ENCODE measurements around the gene CFAP74. TPM values are rescaled to one million over a fixed set of nuclear protein-coding genes. Genes with fewer than 3 reads are reported as not detected.
A peak's percentile ranks its signal among the peaks of the same experiment; 100 is the strongest.
"Not testable (repeated sequence)": the region's sequence is repeated elsewhere in the genome, so short reads cannot be mapped to it uniquely, and the experiment has no call there.

CFAP74 gene
- total RNA-seq, 1 experiment from 2014 or later = not detected

- Histone ChIP-seq H3K36me3 (peaks cover 35% of the 10 kb centered on the region), H3K4me1 (replicated peaks) (peaks cover 27% of the 10 kb centered on the region), H3K27me3 (replicated peaks) (no peaks in the 10 kb centered on the region), H3K4me3 (peak overlapping the region; percentile 98), H3K9me3 (replicated peaks) (no peaks in the 10 kb centered on the region), H3K27ac (peak overlapping the region; percentile 90)
- DNase-seq (ENCODE audit: low read depth in 1 of 2, low spot score in 2 of 2) = peak in 1 of 2 experiments; percentile 53
Observed at GRCh38 chr1:1889847-1890505, 113.6 kb downstream of the CFAP74 start.

- H3K4me1 ChIP-seq (replicated peaks) = peaks cover 27% of the 10 kb centered on the region
- H3K9me3 ChIP-seq (replicated peaks) = no peaks in the 10 kb centered on the region
- peak overlapping the region; percentile 98 for H3K4me3 ChIP-seq
- H3K27ac ChIP-seq = peak overlapping the region; percentile 90
- H3K27me3 ChIP-seq (replicated peaks) = no peaks in the 10 kb centered on the region
- DNase-seq (ENCODE audit: low read depth in 1 of 2, low spot score in 2 of 2) = peak in 1 of 2 experiments; percentile 41
- peaks cover 42% of the 10 kb centered on the region for H3K36me3 ChIP-seq
Observed at GRCh38 chr1:1889090-1889750, 114.4 kb downstream of the CFAP74 start.

- DNase-seq (ENCODE audit: low read depth in 1 of 2, low spot score in 2 of 2) = not testable (repeated sequence)
Observed at GRCh38 chr1:1883890-1884289, 119.7 kb downstream of the CFAP74 start.

GRCh38 chr1:1883092-1883873, 120.3 kb downstream of the CFAP74 start:
- H3K4me1 ChIP-seq (replicated peaks) = peaks cover 12% of the 10 kb centered on the region
- no peak for DNase-seq (ENCODE audit: low read depth in 1 of 2, low spot score in 2 of 2)
- no peak overlapping the region for H3K4me3 ChIP-seq
- peaks cover 57% of the 10 kb centered on the region for H3K36me3 ChIP-seq
- no peaks in the 10 kb centered on the region for H3K27me3 ChIP-seq (replicated peaks)
- no peaks in the 10 kb centered on the region for H3K9me3 ChIP-seq (replicated peaks)
- 0 out of 2 replicates have a peak overlapping the region, but pooled peaks have one; percentile 15 for H3K27ac ChIP-seq

More at GRCh38 chr1:1883890-1884289, 119.7 kb downstream of the CFAP74 start:
- not testable (repeated sequence) for H3K9me3 ChIP-seq (replicated peaks); H3K4me3 ChIP-seq; H3K27ac ChIP-seq; H3K27me3 ChIP-seq (replicated peaks)
- H3K36me3 ChIP-seq = peaks cover 54% of the 10 kb centered on the region
- H3K4me1 ChIP-seq (replicated peaks) = peaks cover 17% of the 10 kb centered on the region

- Histone ChIP-seq H3K4me3 (no peak overlapping the region), H3K36me3 (peaks cover 55% of the 10 kb centered on the region), H3K4me1 (replicated peaks) (peaks cover 3% of the 10 kb centered on the region; the same call in 1 of the 2 replicates), H3K9me3 (replicated peaks) (no peaks in the 10 kb centered on the region), H3K27me3 (replicated peaks) (no peaks in the 10 kb centered on the region), H3K27ac (no peak overlapping the region)
- DNase-seq (ENCODE audit: low read depth in 1 of 2, low spot score in 2 of 2) = no peak
Observed at GRCh38 chr1:1881727-1882126, 121.9 kb downstream of the CFAP74 start.

GRCh38 chr1:1880617-1881312, 122.8 kb downstream of the CFAP74 start:
- DNase-seq (ENCODE audit: low read depth in 1 of 2, low spot score in 2 of 2) = no peak
- H3K9me3 ChIP-seq (replicated peaks) = no peaks in the 10 kb centered on the region
- peaks cover 7% of the 10 kb centered on the region; the same call in 1 of the 2 replicates for H3K4me1 ChIP-seq (replicated peaks)
- no peak overlapping the region for H3K27ac ChIP-seq
- no peaks in the 10 kb centered on the region for H3K27me3 ChIP-seq (replicated peaks)
- H3K4me3 ChIP-seq = no peak overlapping the region
- H3K36me3 ChIP-seq = peaks cover 60% of the 10 kb centered on the region

- no peak overlapping the region for H3K27ac ChIP-seq
- no peak for DNase-seq (ENCODE audit: low read depth in 1 of 2, low spot score in 2 of 2)
- H3K27me3 ChIP-seq (replicated peaks) = no peaks in the 10 kb centered on the region
- no peak overlapping the region for H3K4me3 ChIP-seq
- peaks cover 7% of the 10 kb centered on the region; the same call in 1 of the 2 replicates for H3K4me1 ChIP-seq (replicated peaks)
- H3K36me3 ChIP-seq = peaks cover 65% of the 10 kb centered on the region
- H3K9me3 ChIP-seq (replicated peaks) = no peaks in the 10 kb centered on the region
Observed at GRCh38 chr1:1879942-1880341, 123.6 kb downstream of the CFAP74 start.

GRCh38 chr1:1877865-1878436, 125.6 kb downstream of the CFAP74 start:
- Histone ChIP-seq H3K4me1 (replicated peaks) (peaks cover 7% of the 10 kb centered on the region; the same call in 1 of the 2 replicates), H3K27ac (no peak overlapping the region), H3K4me3 (no peak overlapping the region), H3K27me3 (replicated peaks) (no peaks in the 10 kb centered on the region), H3K36me3 (peaks cover 69% of the 10 kb centered on the region), H3K9me3 (replicated peaks) (no peaks in the 10 kb centered on the region)
- no peak for DNase-seq (ENCODE audit: low read depth in 1 of 2, low spot score in 2 of 2)

- no peaks in the 10 kb centered on the region for H3K27me3 ChIP-seq (replicated peaks)
- no peak overlapping the region for H3K27ac ChIP-seq
- H3K4me3 ChIP-seq = no peak overlapping the region
- no peak for DNase-seq (ENCODE audit: low read depth in 1 of 2, low spot score in 2 of 2)
- H3K9me3 ChIP-seq (replicated peaks) = no peaks in the 10 kb centered on the region
- peaks cover 7% of the 10 kb centered on the region; the same call in 1 of the 2 replicates for H3K4me1 ChIP-seq (replicated peaks)
- H3K36me3 ChIP-seq = peaks cover 69% of the 10 kb centered on the region
Observed at GRCh38 chr1:1876335-1876930, 127.2 kb downstream of the CFAP74 start.

GRCh38 chr1:1875932-1876331, 127.7 kb downstream of the CFAP74 start:
- Histone ChIP-seq H3K9me3 (replicated peaks) (no peaks in the 10 kb centered on the region), H3K36me3 (peaks cover 70% of the 10 kb centered on the region), H3K27me3 (replicated peaks) (no peaks in the 10 kb centered on the region), H3K27ac (no peak overlapping the region), H3K4me3 (no peak overlapping the region), H3K4me1 (replicated peaks) (peaks cover 7% of the 10 kb centered on the region; the same call in 1 of the 2 replicates)
- DNase-seq (ENCODE audit: low read depth in 1 of 2, low spot score in 2 of 2) = no peak

- H3K36me3 ChIP-seq = peaks cover 80% of the 10 kb centered on the region
- H3K4me1 ChIP-seq (replicated peaks) = peaks cover 7% of the 10 kb centered on the region; the same call in 1 of the 2 replicates
Observed at GRCh38 chr1:1874901-1875300, 128.7 kb downstream of the CFAP74 start.

GRCh38 chr1:1873186-1873585, 130.4 kb downstream of the CFAP74 start:
- Histone ChIP-seq H3K4me3 (no peak overlapping the region), H3K9me3 (replicated peaks) (no peaks in the 10 kb centered on the region), H3K27me3 (replicated peaks) (no peaks in the 10 kb centered on the region), H3K27ac (no peak overlapping the region), H3K36me3 (peaks cover 76% of the 10 kb centered on the region), H3K4me1 (replicated peaks) (peaks cover 15% of the 10 kb centered on the region)
- no peak for DNase-seq (ENCODE audit: low read depth in 1 of 2, low spot score in 2 of 2)

More at GRCh38 chr1:1874901-1875300, 128.7 kb downstream of the CFAP74 start:
- H3K9me3 ChIP-seq (replicated peaks) = no peaks in the 10 kb centered on the region
- H3K4me3 ChIP-seq = no peak overlapping the region
- no peak for DNase-seq (ENCODE audit: low read depth in 1 of 2, low spot score in 2 of 2)
- H3K27me3 ChIP-seq (replicated peaks) = no peaks in the 10 kb centered on the region
- H3K27ac ChIP-seq = no peak overlapping the region

Data from SJSA1 (cell line).